Epithelial cell of esophagus (primary cell): Measurements from ENCODE around the gene C1orf167.

Source experiments
- DNase-seq: peaks from one replicate; pipeline ENCODE4 v3.0.0; 2010; ENCODE audit warnings: low read depth
- H3K4me3 ChIP-seq: 2 replicates; pipeline ENCODE4 v1.5.1; 2011; ENCODE audit warnings: mild to moderate bottlenecking, low read length, control low read depth
- TF ChIP-seq, protein P1 (sequence below): IDR thresholded peaks from 2 replicates; pipeline ENCODE4 v1.5.1; 2011; ENCODE audit warnings: low read depth, mild to moderate bottlenecking, low read length, control low read depth, inconsistent platforms; ENCODE audit not compliant: insufficient read depth; ENCODE audit errors: missing control alignments

Gene C1orf167

DNA sequence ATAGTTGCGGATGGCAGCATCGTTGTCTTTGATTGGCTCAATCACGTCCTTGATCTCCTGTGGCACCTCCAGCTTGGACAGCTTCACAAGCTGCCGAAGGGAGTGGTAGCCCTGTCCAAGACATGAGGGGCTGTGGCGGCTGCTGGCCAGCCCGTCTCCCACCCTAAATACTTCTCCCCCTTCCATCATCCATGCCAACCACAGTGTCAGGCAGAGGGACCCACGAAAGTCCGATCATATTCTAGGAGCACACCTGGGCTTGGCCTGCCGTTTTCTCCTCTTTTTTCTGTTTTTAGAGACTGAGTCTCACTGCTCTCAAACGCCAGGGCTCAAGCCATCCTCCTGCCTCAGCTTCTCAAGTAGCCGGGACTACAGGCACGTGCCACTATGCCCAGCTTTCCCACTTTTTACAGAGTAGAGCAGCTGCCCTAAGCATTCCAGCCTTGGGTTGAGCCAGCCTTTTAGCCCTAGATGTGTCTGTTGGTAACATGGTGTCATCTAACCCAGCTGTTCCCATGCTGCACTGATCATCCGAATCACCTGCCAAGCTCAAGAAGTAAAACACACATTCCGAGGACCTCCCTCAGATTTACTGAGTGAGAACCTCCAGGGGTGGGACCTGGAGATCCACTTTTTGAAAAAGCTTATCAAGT is 33.4 kb downstream of the C1orf167 start:
- DNase-seq, result no peak
- H3K4me3 ChIP-seq, result no peak overlapping the region
- TF ChIP-seq, protein P1, sequence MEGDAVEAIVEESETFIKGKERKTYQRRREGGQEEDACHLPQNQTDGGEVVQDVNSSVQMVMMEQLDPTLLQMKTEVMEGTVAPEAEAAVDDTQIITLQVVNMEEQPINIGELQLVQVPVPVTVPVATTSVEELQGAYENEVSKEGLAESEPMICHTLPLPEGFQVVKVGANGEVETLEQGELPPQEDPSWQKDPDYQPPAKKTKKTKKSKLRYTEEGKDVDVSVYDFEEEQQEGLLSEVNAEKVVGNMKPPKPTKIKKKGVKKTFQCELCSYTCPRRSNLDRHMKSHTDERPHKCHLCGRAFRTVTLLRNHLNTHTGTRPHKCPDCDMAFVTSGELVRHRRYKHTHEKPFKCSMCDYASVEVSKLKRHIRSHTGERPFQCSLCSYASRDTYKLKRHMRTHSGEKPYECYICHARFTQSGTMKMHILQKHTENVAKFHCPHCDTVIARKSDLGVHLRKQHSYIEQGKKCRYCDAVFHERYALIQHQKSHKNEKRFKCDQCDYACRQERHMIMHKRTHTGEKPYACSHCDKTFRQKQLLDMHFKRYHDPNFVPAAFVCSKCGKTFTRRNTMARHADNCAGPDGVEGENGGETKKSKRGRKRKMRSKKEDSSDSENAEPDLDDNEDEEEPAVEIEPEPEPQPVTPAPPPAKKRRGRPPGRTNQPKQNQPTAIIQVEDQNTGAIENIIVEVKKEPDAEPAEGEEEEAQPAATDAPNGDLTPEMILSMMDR, result no peak

DNA sequence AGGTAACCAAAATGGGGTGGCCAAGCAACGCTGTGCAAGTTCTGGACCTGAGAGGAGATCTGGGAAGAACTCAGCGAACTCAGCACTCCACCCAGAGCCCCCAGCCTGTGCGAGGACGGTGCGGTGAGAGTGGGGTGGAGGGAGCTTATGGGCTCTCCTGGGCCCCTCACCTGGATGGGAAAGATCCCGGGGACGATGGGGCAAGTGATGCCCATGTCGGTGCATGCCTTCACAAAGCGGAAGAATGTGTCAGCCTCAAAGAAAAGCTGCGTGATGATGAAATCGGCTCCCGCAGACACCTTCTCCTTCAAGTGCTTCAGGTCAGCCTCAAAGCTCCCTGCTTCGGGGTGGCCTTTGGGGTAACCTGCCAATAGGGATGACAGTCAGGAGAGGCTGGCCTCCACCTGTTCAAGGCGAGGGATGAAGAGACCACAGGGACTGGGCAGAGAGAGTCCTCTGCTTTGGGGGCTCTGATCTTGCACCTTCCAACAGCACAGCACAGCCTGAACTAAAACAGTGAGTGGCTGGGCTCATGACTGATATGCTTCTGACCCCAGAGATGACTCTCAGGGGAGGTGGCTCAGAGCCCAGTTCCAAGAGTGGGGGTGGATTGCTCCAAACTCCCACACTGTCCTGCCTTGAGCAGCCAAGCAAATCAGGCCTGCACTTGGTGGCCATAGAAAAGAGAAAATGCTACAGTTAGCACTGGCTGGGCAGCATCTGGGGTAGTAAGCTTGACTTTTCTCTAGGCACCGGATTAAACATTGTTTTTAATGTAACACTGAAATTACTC is 34.2 kb downstream of the C1orf167 start:
- peak; percentile 41 for DNase-seq
- TF ChIP-seq, protein P1, result no peak
- no peak overlapping the region for H3K4me3 ChIP-seq

DNA sequence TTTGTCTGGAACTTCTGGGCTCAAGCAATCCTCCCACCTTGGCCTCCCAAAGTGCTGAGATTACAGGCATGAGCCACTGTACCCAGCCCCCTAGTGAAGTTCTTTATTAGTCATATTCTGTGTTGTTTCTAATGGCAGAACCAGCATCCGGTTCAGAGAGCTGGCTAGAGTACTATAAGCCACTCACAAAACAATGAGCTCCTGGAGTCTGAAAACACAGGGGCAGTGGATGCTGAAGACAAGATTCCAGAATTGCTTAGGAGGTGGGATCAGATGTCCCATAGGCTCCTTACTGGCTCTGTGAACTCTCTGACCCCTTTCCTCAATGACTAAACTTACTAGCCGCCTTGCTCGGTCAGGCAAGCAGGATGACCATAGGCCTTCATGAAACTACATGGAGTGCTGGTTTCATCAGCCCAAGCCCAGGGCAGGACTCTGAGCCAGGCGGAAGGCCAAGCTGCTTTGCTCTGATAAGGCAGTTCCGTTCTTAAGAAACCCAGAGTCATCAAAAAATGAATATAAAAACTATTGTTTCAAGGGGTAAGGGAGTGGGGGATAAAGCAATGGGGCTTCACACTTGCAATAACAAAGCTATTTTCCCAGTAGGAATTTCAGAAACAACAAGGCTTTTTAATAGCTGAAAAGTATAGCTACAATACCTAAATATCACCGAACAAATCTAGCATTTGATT is 35.7 kb downstream of the C1orf167 start:
- no peak for DNase-seq
- TF ChIP-seq, protein P1, result no peak
- no peak overlapping the region for H3K4me3 ChIP-seq

DNA sequence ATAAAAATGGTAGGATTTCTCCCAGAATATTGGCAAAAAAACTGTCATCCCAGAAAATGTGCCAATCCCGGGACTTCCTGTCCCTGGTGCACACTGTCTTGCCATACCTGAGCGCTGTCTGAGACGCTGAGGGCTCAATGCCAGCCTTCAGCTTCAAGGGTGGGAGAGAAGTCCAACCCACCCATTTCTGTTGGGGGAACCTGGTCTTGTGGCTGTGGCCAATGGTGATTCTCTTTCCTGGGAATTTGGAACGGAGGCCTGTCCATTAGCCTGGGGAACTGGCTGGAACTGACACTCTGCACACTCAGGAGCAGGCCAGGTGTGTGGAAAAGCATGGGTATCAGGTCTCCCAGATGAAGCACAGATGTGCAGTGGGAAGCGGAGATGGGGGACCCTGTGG is 37.1 kb downstream of the C1orf167 start:
- no peak for DNase-seq
- H3K4me3 ChIP-seq, result no peak overlapping the region
- TF ChIP-seq, protein P1, result no peak

DNA sequence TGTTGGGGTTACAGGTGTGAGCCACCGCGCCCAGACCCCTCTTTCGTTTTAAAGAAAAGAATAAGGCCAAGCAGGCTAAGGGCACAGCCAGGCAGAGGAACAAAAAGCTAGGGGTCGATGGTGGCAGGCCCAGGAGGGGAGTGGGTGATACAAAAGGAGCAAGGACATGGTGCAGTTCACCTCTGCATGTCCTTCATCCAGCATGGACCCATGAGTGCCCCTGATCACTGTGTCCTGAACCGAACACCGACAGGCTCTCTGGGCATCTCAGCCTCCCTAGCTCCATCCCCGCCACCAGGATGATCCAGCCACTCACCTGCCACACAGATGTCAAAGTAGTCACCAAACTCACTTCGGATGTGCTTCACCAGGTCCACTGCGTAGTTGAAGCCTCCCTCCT is 37.9 kb downstream of the C1orf167 start:
- H3K4me3 ChIP-seq, result no peak overlapping the region
- TF ChIP-seq, protein P1, result no peak
- DNase-seq, result no peak

DNA sequence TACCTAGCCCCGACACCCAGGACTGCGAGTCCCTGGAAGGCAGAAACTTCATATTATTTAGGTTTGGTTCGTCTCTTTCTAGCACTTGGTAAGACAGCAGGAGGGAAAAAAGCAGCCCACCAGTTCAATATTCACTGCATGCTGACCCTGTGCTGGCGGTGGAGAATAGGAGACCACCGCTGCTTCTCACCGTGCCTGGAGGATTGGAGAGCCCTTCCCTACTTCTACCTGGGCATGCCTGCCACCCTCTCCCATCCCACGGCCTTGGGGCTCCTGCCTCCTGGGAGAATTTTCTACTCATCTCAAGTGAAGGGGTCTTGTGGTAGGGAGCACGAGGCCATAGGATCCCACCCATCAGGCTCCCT is 38.4 kb downstream of the C1orf167 start:
- TF ChIP-seq, protein P1, result no peak
- no peak for DNase-seq
- H3K4me3 ChIP-seq, result no peak overlapping the region
